HepG2 (cell line): ENCODE data around the gene FIGLA. TPM values are rescaled to one million over a fixed set of nuclear protein-coding genes. Genes with fewer than 3 reads are reported as not detected.

Experiments used
- CHCHD3 ChIP-seq: sonication (generic); formaldehyde crosslinking; IDR thresholded peaks from 2 replicates; pipeline ENCODE4 v1.8.0; 2022; ENCODE audit warnings: mild to moderate bottlenecking, missing genetic modification reagents, moderate library complexity
- ETV5 ChIP-seq: IDR thresholded peaks from 2 replicates; pipeline ENCODE4 v1.6.1; 2018; ENCODE audit warnings: missing biosample characterization, missing genetic modification reagents, inconsistent platforms, borderline replicate concordance
- HNRNPK ChIP-seq: fragments of 200-400 bp; formaldehyde crosslinking; IDR thresholded peaks from 2 replicates; pipeline ENCODE4 v1.6.1; 2018; ENCODE audit warnings: low read length, low read depth, moderate library complexity, mild to moderate bottlenecking; ENCODE audit not compliant: poor library complexity, severe bottlenecking
- NFYC ChIP-seq: IDR thresholded peaks from 2 replicates; pipeline ENCODE4 v1.6.1; 2016; ENCODE audit warnings: missing genetic modification reagents, missing compliant biosample characterization
- PAF1 ChIP-seq: IDR thresholded peaks from 2 replicates; pipeline ENCODE4 v1.6.1; 2016; ENCODE audit warnings: missing genetic modification reagents, missing compliant biosample characterization
- RXRA ChIP-seq: sonication (generic); formaldehyde crosslinking; IDR thresholded peaks from 2 replicates; pipeline ENCODE4 v1.5.1; 2020; ENCODE audit warnings: missing genetic modification reagents
- TEAD2 ChIP-seq: sonication (generic); formaldehyde crosslinking; IDR thresholded peaks from 2 replicates; pipeline ENCODE4 v1.9.0; 2021; ENCODE audit warnings: missing genetic modification reagents
- ZNF629 ChIP-seq: sonication (generic); formaldehyde crosslinking; conservative IDR thresholded peaks from 2 replicates; pipeline ENCODE4 v1.5.0; 2020; ENCODE audit warnings: missing genetic modification reagents
- polyA plus RNA-seq, 8 experiments: library from polyadenylated mRNA; depleted of rRNA in 3 of 8; stranded (reverse) in 7 of 8; unstranded in 1 of 8; fragments of >200 nt; fragmentation: Illumina TruSeq in 4 of 8; extraction: Trizol in 4 of 8; gene quantifications; 2 replicates each; pipeline versions ENCODE4 v1.2.1 to v1.2.3, GENCODE V29; 2011 to 2016; ENCODE audit warnings: low read depth in 4 of 8, missing spikeins in 1 of 8, mixed read lengths in 1 of 8; ENCODE audit not compliant: insufficient read depth in 1 of 8
- total RNA-seq, 5 experiments: library from RNA; depleted of rRNA; stranded (reverse); fragments of >200 nt; fragmentation: Illumina TruSeq; extraction: Trizol; gene quantifications; 2 replicates each; pipeline ENCODE4 v1.2.3, GENCODE V29; 2016; ENCODE audit warnings: low read depth in 1 of 5
- TF ChIP-seq, protein P1 (sequence below): sonication (generic); formaldehyde crosslinking; IDR thresholded peaks from 2 replicates; pipeline ENCODE4 v1.4.0; 2020; ENCODE audit warnings: missing genetic modification reagents

Gene FIGLA
- total and polyA plus RNA-seq, 2 of the 13 experiments (the other 11 are each of a cell fraction or from before 2014, with no cell fraction given): not detected

DNA sequence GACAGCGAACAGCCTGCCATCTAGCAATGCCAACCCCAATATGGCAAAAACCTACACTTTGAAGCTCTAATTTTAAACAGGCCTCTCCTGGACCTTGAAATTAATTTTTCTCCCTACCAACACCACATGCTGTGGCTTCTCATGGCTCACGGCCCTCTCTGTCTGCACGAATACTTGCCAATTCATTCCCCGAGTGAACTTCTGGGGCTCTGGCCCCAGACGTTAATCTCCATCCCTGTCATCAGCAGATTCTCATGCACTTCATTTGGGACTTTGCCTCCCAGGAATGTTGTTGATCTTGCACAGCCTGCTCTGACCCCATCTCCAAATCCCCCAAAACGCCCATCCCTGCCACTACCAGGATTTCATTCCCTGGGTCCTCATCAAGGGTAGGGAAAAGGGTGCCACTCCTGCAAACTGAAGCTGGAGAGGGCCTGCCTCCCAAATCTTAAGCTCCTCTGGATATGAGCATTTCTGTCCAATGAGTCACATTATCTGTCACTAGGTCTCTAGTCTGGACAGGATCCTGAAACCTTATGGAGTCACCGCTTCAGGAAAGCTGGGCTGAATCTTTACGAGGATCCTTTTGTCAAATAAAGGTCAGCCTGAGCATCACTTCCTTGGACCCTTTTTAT, 10.4 kb downstream of the FIGLA start (continued):
- TF ChIP-seq, protein P1, sequence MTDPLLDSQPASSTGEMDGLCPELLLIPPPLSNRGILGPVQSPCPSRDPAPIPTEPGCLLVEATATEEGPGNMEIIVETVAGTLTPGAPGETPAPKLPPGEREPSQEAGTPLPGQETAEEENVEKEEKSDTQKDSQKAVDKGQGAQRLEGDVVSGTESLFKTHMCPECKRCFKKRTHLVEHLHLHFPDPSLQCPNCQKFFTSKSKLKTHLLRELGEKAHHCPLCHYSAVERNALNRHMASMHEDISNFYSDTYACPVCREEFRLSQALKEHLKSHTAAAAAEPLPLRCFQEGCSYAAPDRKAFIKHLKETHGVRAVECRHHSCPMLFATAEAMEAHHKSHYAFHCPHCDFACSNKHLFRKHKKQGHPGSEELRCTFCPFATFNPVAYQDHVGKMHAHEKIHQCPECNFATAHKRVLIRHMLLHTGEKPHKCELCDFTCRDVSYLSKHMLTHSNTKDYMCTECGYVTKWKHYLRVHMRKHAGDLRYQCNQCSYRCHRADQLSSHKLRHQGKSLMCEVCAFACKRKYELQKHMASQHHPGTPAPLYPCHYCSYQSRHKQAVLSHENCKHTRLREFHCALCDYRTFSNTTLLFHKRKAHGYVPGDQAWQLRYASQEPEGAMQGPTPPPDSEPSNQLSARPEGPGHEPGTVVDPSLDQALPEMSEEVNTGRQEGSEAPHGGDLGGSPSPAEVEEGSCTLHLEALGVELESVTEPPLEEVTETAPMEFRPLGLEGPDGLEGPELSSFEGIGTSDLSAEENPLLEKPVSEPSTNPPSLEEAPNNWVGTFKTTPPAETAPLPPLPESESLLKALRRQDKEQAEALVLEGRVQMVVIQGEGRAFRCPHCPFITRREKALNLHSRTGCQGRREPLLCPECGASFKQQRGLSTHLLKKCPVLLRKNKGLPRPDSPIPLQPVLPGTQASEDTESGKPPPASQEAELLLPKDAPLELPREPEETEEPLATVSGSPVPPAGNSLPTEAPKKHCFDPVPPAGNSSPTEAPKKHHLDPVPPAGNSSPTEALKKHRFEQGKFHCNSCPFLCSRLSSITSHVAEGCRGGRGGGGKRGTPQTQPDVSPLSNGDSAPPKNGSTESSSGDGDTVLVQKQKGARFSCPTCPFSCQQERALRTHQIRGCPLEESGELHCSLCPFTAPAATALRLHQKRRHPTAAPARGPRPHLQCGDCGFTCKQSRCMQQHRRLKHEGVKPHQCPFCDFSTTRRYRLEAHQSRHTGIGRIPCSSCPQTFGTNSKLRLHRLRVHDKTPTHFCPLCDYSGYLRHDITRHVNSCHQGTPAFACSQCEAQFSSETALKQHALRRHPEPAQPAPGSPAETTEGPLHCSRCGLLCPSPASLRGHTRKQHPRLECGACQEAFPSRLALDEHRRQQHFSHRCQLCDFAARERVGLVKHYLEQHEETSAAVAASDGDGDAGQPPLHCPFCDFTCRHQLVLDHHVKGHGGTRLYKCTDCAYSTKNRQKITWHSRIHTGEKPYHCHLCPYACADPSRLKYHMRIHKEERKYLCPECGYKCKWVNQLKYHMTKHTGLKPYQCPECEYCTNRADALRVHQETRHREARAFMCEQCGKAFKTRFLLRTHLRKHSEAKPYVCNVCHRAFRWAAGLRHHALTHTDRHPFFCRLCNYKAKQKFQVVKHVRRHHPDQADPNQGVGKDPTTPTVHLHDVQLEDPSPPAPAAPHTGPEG (CRISPR knock-in tag): no peak
- TF ChIP-seq PAF1 (CRISPR knock-in tag) (no peak), NFYC (no peak), ETV5 (no peak), RXRA (CRISPR knock-in tag) (no peak), ZNF629 (CRISPR knock-in tag) (no peak), TEAD2 (CRISPR knock-in tag) (no peak), HNRNPK (no peak), CHCHD3 (CRISPR knock-in tag) (no peak)
- TF ChIP-seq, all 625 proteins: peak for 0
